ENCODE results near the gene CNPY1. TPM values are rescaled to one million over a fixed set of nuclear protein-coding genes. Genes with fewer than 3 reads are reported as not detected.

CNPY1 gene
- total RNA-seq, 1 donor from 2014 or later: not detected

- H3K9me3 Mint-ChIP-seq: peaks cover 11% of the 10 kb centered on the region
- no peak for DNase-seq (ENCODE audit: low spot score in 2 of 2, unreplicated experiment in 2 of 2)
- peaks cover 42% of the 10 kb centered on the region for H3K27me3 Mint-ChIP-seq (ENCODE audit: low read depth)
- no peaks in the 10 kb centered on the region for H3K4me1 Mint-ChIP-seq
- no peaks in the 10 kb centered on the region for H3K36me3 Mint-ChIP-seq
- TF ChIP-seq CTCF (IDR thresholded peaks at IDR 0.05; ENCODE audit: unreplicated experiment): no peak
- no peak overlapping the region for H3K27ac Mint-ChIP-seq
- H3K4me3 Mint-ChIP-seq: no peak overlapping the region
These were observed 2.9 kb upstream of the CNPY1 start for GRCh38 chr7:155549226-155549625.

GRCh38 chr7:155547161-155547791 is 917 bp upstream of the CNPY1 start:
- Mint-ChIP-seq H3K4me3 (no peak overlapping the region), H3K27me3 (ENCODE audit: low read depth) (peaks cover 40% of the 10 kb centered on the region), H3K27ac (no peak overlapping the region), H3K4me1 (peaks cover 6% of the 10 kb centered on the region), H3K9me3 (peaks cover 3% of the 10 kb centered on the region), H3K36me3 (no peaks in the 10 kb centered on the region)
- no peak for DNase-seq (ENCODE audit: low spot score in 2 of 2, unreplicated experiment in 2 of 2)
- TF ChIP-seq CTCF (IDR thresholded peaks at IDR 0.05; ENCODE audit: unreplicated experiment): no peak

- Mint-ChIP-seq H3K27ac (no peak overlapping the region), H3K36me3 (no peaks in the 10 kb centered on the region), H3K4me1 (peaks cover 6% of the 10 kb centered on the region), H3K4me3 (no peak overlapping the region), H3K9me3 (no peaks in the 10 kb centered on the region), H3K27me3 (ENCODE audit: low read depth) (peaks cover 36% of the 10 kb centered on the region)
- peak; percentile 20 for TF ChIP-seq CTCF (IDR thresholded peaks at IDR 0.05; ENCODE audit: unreplicated experiment)
- DNase-seq (ENCODE audit: low spot score in 2 of 2, unreplicated experiment in 2 of 2): no peak
These were observed 1.0 kb downstream of the CNPY1 start for GRCh38 chr7:155545348-155545747.

GRCh38 chr7:155544485-155544884 is 1.9 kb downstream of the CNPY1 start:
- Mint-ChIP-seq H3K27ac (no peak overlapping the region), H3K36me3 (no peaks in the 10 kb centered on the region), H3K9me3 (no peaks in the 10 kb centered on the region), H3K4me1 (peaks cover 6% of the 10 kb centered on the region), H3K27me3 (ENCODE audit: low read depth) (peaks cover 42% of the 10 kb centered on the region), H3K4me3 (no peak overlapping the region)
- TF ChIP-seq CTCF (IDR thresholded peaks at IDR 0.05; ENCODE audit: unreplicated experiment): no peak
- no peak for DNase-seq (ENCODE audit: low spot score in 2 of 2, unreplicated experiment in 2 of 2)

- no peak for DNase-seq (ENCODE audit: low spot score in 2 of 2, unreplicated experiment in 2 of 2)
- H3K4me1 Mint-ChIP-seq: peaks cover 6% of the 10 kb centered on the region
- H3K9me3 Mint-ChIP-seq: no peaks in the 10 kb centered on the region
- no peaks in the 10 kb centered on the region for H3K36me3 Mint-ChIP-seq
- TF ChIP-seq CTCF (IDR thresholded peaks at IDR 0.05; ENCODE audit: unreplicated experiment): no peak
- no peak overlapping the region for H3K27ac Mint-ChIP-seq
- H3K4me3 Mint-ChIP-seq: no peak overlapping the region
- H3K27me3 Mint-ChIP-seq (ENCODE audit: low read depth): peaks cover 45% of the 10 kb centered on the region
These were observed 2.4 kb downstream of the CNPY1 start for GRCh38 chr7:155543926-155544325.

All from mesothelial cell of epicardium (in vitro differentiated cells).